GM12878 (cell line): ENCODE data around the gene SGPP2. TPM values are rescaled to one million over a fixed set of nuclear protein-coding genes. Genes with fewer than 3 reads are reported as not detected.

Experiments used
- ATAC-seq: fragments of 200-7000 bp; cut with Tn5 transposase; 3 replicates; pipeline ENCODE4 v1.9.1; 2020; ENCODE audit warnings: mild to moderate bottlenecking, moderate library complexity
- BruUV-seq: library from RNA; stranded (reverse); fragments of 400-500 nt; replicated peaks from 2 replicates; lab custom pipeline; 2021; lab: Mats Ljungman, UMichigan
- CTCF ChIA-PET: fragments of 300-600 bp; sonication (Branson Sonifier 250); formaldehyde crosslinking; extraction: SDS; loops from one replicate; lab custom pipeline; 2021; ENCODE audit warnings: inconsistent platforms; lab: Yijun Ruan, JAX
- POLR2A ChIA-PET: fragments of 350-600 bp; formaldehyde crosslinking; extraction: SDS; loops from one replicate; lab custom pipeline; 2021; ENCODE audit warnings: inconsistent platforms; lab: Charles Lee
- RAD21 ChIA-PET: fragments of 300-600 bp; sonication (Branson Sonifier 250); formaldehyde crosslinking; loops from one replicate; lab custom pipeline; 2023; ENCODE audit warnings: antibody characterized with exemption; ENCODE audit not compliant: unreplicated experiment; lab: Charles Lee
- SMC1A ChIA-PET: fragments of 300-600 bp; sonication (Branson Sonifier 250); formaldehyde crosslinking; loops from one replicate; lab custom pipeline; 2023; ENCODE audit not compliant: unreplicated experiment, uncharacterized antibody; lab: Charles Lee
- DNase-seq: peaks from one replicate; pipeline ENCODE4 v3.0.0-alpha.2; 2011; ENCODE audit warnings: low read depth, low spot score
- FAIRE-seq: peaks from 3 replicates; lab custom pipeline; 2011; peaks lifted over from hg19 to GRCh38; lab: Jason Lieb, UNC
- H2AFZ ChIP-seq: 2 replicates; pipeline ENCODE4 v1.6.0; 2011; ENCODE audit warnings: low read depth, low read length, control low read depth; ENCODE audit not compliant: control insufficient read depth
- H3K27ac ChIP-seq: 2 replicates; pipeline ENCODE4 v1.5.1; 2011; ENCODE audit warnings: control low read depth; ENCODE audit not compliant: control insufficient read depth, insufficient read depth
- H3K27me3 ChIP-seq, 2 experiments: replicated peaks in 1 of 2; 2 replicates each; pipeline versions ENCODE4 v1.6.0 to v1.6.1; 2011; ENCODE audit warnings: low read length in 1 of 2; ENCODE audit not compliant: control insufficient read depth in 2 of 2, insufficient read depth in 2 of 2
- H3K36me3 ChIP-seq, 2 experiments: 2 replicates each; pipeline ENCODE4 v1.5.1; 2011; ENCODE audit warnings: low read length in 1 of 2; ENCODE audit not compliant: control insufficient read depth in 2 of 2, insufficient read depth in 2 of 2
- H3K4me1 ChIP-seq: 2 replicates; pipeline ENCODE4 v1.6.1; 2011; ENCODE audit warnings: mild to moderate bottlenecking, low read length, moderate library complexity, mixed read lengths; ENCODE audit not compliant: control insufficient read depth, insufficient read depth
- H3K4me2 ChIP-seq: 2 replicates; pipeline ENCODE4 v1.6.0; 2011; ENCODE audit warnings: control low read depth; ENCODE audit not compliant: control insufficient read depth, insufficient read depth
- H3K4me3 ChIP-seq: fragments of 200-600 bp; sonication (generic); 2 replicates; pipeline ENCODE4 v1.5.1; 2016
- H3K79me2 ChIP-seq: 2 replicates; pipeline ENCODE4 v1.6.0; 2011; ENCODE audit warnings: low read length; ENCODE audit not compliant: control insufficient read depth, insufficient read depth
- H3K9ac ChIP-seq: 2 replicates; pipeline ENCODE4 v1.8.0; 2011; ENCODE audit warnings: low read length, control low read depth, mixed read lengths; ENCODE audit not compliant: control insufficient read depth, insufficient read depth
- H3K9me3 ChIP-seq: replicated peaks from 3 replicates; pipeline ENCODE4 v1.5.1; 2011; ENCODE audit warnings: mild to moderate bottlenecking, low read length; ENCODE audit not compliant: control insufficient read depth, insufficient read depth
- H4K20me1 ChIP-seq: 2 replicates; pipeline ENCODE4 v1.6.0; 2011; ENCODE audit not compliant: control insufficient read depth, insufficient read depth
- EP300 ChIP-seq, 2 experiments: fragments of 150-350 bp in 1 of 2; IDR thresholded peaks; 2 replicates each; pipeline ENCODE4 v1.6.1; 2011 to 2012; ENCODE audit warnings: low read depth in 2 of 2, low read length in 2 of 2, borderline replicate concordance in 1 of 2, improper control_type of control experiment in 1 of 2, inconsistent platforms in 1 of 2; ENCODE audit not compliant: control insufficient read depth in 1 of 2
- ETV6 ChIP-seq, 2 experiments: fragments of 450-650 bp in 1 of 2; IDR thresholded peaks in 1 of 2; conservative IDR thresholded peaks in 1 of 2; 2 replicates each; pipeline ENCODE4 v1.6.1; 2014; ENCODE audit warnings: antibody characterized with exemption in 1 of 2, borderline replicate concordance in 1 of 2, low read depth in 1 of 2, mild to moderate bottlenecking in 1 of 2, moderate library complexity in 1 of 2
- JUNB ChIP-seq: IDR thresholded peaks from 2 replicates; pipeline ENCODE4 v1.6.1; 2016; ENCODE audit warnings: antibody characterized with exemption, mild to moderate bottlenecking
- KAT2A ChIP-seq: conservative IDR thresholded peaks from 2 replicates; pipeline ENCODE4 v1.6.1; 2011; ENCODE audit warnings: low read depth, low read length; ENCODE audit not compliant: control insufficient read depth
- MYB ChIP-seq: fragments of 150-350 bp; IDR thresholded peaks from 2 replicates; pipeline ENCODE4 v1.6.1; 2014; ENCODE audit warnings: mild to moderate bottlenecking, low read depth, low read length, borderline replicate concordance
- MYC ChIP-seq: IDR thresholded peaks from 2 replicates; pipeline ENCODE4 v1.6.1; 2011; ENCODE audit warnings: mild to moderate bottlenecking, low read length, moderate library complexity, inconsistent platforms; ENCODE audit not compliant: insufficient read depth, insufficient replicate concordance, insufficient read length, severe bottlenecking
- SMARCA5 ChIP-seq: fragments of 450-650 bp; IDR thresholded peaks from 2 replicates; pipeline ENCODE4 v1.6.1; 2017; ENCODE audit warnings: mild to moderate bottlenecking
- ZNF687 ChIP-seq: fragments of 450-650 bp; IDR thresholded peaks from 2 replicates; pipeline ENCODE4 v1.6.1; 2017; ENCODE audit warnings: mild to moderate bottlenecking, moderate library complexity
- WGBS: methylation state at CpG from one replicate; pipeline ENCODE4 v1.1.6; 2016; ENCODE audit warnings: low lambda C conversion rate; ENCODE audit not compliant: insufficient replicate concordance, insufficient coverage; ENCODE audit errors: missing lambda C conversion rate; 5-methylcytosine and 5-hydroxymethylcytosine counted together
- in situ Hi-C: fragments of 300-500 bp; cut with MboI; formaldehyde crosslinking; loops from 9 replicates; pipeline ENCODE4 v1.14.3; 2018; ENCODE audit warnings: mixed read lengths
- intact Hi-C: fragments of 100-400 bp; cut with micrococcal nuclease; formaldehyde crosslinking; loops from one replicate; pipeline ENCODE4 v1.14.2; 2022; ENCODE audit not compliant: unreplicated experiment
- polyA plus RNA-seq, 11 experiments: library from polyadenylated mRNA; depleted of rRNA in 4 of 11; unstranded in 6 of 11; stranded (reverse) in 5 of 11; fragments of >200 nt; fragmentation: Nextera tagmentation in 4 of 11; fragmentation: Illumina TruSeq in 1 of 11; extraction: Ambion mirVana in 4 of 11; extraction: Trizol in 1 of 11; gene quantifications; 1 replicate in 1 of 11; 2 replicates in 10 of 11; pipeline versions ENCODE4 v1.2.1 to v1.2.3, GENCODE V29; 2011 to 2016; ENCODE audit warnings: inconsistent platforms in 2 of 11, missing spikeins in 2 of 11, low read depth in 1 of 11
- total RNA-seq, 4 experiments: library from RNA; depleted of rRNA in 3 of 4; stranded (reverse); fragments of >200 nt in 3 of 4; fragmentation: Illumina TruSeq in 1 of 4; extraction: Trizol in 1 of 4; gene quantifications; 2 replicates each; pipeline versions ENCODE4 v1.2.1 to v1.2.3, GENCODE V29; 2013 to 2021
- TF ChIP-seq, protein P1 (sequence below), 3 experiments: IDR thresholded peaks in 2 of 3; conservative IDR thresholded peaks in 1 of 3; 2 replicates each; pipeline ENCODE4 v1.5.1; 2011; ENCODE audit warnings: low read depth in 3 of 3, low read length in 3 of 3, mild to moderate bottlenecking in 3 of 3, control low read depth in 2 of 3, moderate library complexity in 2 of 3, inconsistent platforms in 1 of 3, mixed read lengths in 1 of 3; ENCODE audit not compliant: control insufficient read depth in 2 of 3, insufficient read depth in 1 of 3; ENCODE audit errors: extremely low read depth in 1 of 3

The SGPP2 gene
- total and polyA plus RNA-seq, 10 of the 15 experiments (the other 5 are each of a cell fraction or from before 2014, with no cell fraction given): 3.5 to 84.9 (median 13.1) TPM

- ATAC-seq (no peak), DNase-seq (no peak), FAIRE-seq (no peak)
- Histone ChIP-seq H3K9me3 (no peaks in the 10 kb centered on the region), H3K79me2 (peaks cover 7% of the 10 kb centered on the region), H3K4me3 (no peak overlapping the region), H3K27me3 (no peaks in the 10 kb centered on the region), H4K20me1 (peaks cover 6% of the 10 kb centered on the region; the same call in 1 of the 2 replicates), H3K4me2 (no peak overlapping the region), H3K9ac (no peak overlapping the region), H2AFZ (no peak overlapping the region), H3K27ac (no peak overlapping the region), H3K36me3 (peaks cover 0 to 4% of the 10 kb centered on the region in 2 experiments; a peak in 3 of 4 replicates), H3K4me1 (peaks cover 9% of the 10 kb centered on the region)
- SMC1A ChIA-PET: interaction anchor here (1.5 to 7.1 kb wide), 4 partner anchors 14 to 127 kb away, joined by 4 to 47 read pairs (median 26); partner anchors contain the start of gene SGPP2
- RAD21 ChIA-PET: interaction anchor here (3.2 to 4.1 kb wide), 2 partner anchors 26 to 131 kb away, joined by 10 to 15 read pairs; no protein-coding TSS in a partner anchor
- intact Hi-C loops: no loop called here
- POLR2A ChIA-PET: interaction anchor here (0.7 kb wide), 1 partner anchor 127 kb away, joined by 3 read pairs; no protein-coding TSS in a partner anchor
- no TSS peak for BruUV-seq
- TF ChIP-seq SMARCA5 (no peak), EP300 (IDR thresholded peaks at IDR 0.05; ENCODE audit: borderline replicate concordance in 1 of 2, control insufficient read depth in 1 of 2, low read depth in 2 of 2, low read length in 2 of 2) (no peak), JUNB (no peak), MYB (no peak), KAT2A (no peak), ETV6 (conservative IDR thresholded peaks at IDR 0.05 in 1 of 2, IDR thresholded peaks at IDR 0.05 in 1 of 2; ENCODE audit: borderline replicate concordance in 1 of 2, low read depth in 1 of 2) (no peak), MYC (no peak), ZNF687 (no peak)
- TF ChIP-seq, protein P1, sequence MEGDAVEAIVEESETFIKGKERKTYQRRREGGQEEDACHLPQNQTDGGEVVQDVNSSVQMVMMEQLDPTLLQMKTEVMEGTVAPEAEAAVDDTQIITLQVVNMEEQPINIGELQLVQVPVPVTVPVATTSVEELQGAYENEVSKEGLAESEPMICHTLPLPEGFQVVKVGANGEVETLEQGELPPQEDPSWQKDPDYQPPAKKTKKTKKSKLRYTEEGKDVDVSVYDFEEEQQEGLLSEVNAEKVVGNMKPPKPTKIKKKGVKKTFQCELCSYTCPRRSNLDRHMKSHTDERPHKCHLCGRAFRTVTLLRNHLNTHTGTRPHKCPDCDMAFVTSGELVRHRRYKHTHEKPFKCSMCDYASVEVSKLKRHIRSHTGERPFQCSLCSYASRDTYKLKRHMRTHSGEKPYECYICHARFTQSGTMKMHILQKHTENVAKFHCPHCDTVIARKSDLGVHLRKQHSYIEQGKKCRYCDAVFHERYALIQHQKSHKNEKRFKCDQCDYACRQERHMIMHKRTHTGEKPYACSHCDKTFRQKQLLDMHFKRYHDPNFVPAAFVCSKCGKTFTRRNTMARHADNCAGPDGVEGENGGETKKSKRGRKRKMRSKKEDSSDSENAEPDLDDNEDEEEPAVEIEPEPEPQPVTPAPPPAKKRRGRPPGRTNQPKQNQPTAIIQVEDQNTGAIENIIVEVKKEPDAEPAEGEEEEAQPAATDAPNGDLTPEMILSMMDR (IDR thresholded peaks at IDR 0.05 in 2 of 3, conservative IDR thresholded peaks at IDR 0.05 in 1 of 3; ENCODE audit: control insufficient read depth in 2 of 3, extremely low read depth in 1 of 3, insufficient read depth in 1 of 3, low read depth in 3 of 3, low read length in 3 of 3): no peak
- CTCF ChIA-PET: no interaction called here
- WGBS: 48% methylated on average over 8 of the region's 8 CpGs
- in situ Hi-C loops: no loop called here
These were observed 24.4 kb downstream of the SGPP2 start for GRCh38 chr2:222448748-222449181.
